ENCODE measurements around the gene LINGO3.
A peak's percentile ranks its signal among the peaks of the same experiment; 100 is the strongest.

DNA sequence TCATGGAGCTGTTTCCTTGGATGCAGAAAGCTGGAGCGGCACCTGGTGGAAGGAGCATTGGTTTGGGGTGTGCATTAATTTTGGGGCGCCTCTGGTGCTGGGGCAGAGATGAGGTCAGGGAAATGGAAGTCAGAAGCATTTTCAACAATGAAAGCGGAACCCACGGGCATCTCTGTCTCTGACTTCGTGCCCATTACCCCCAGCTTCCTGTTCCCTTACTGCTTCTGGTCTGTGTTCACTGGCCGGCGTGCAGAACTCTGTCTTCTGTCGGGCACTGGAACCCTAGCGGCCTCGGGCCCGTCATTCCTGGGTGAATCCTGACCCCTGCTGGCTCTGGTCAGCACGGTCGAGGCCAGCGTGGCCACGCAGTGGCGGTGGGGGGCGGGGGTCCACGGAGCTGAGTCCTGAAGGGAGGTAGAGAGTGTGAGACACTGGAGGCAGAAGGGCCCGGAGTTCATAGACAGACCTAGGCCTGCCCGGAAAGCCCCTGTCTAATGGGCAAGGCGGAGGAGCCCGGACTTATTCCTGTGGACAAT, 7.9 kb upstream of the LINGO3 start:
- TF ChIP-seq, protein P1, sequence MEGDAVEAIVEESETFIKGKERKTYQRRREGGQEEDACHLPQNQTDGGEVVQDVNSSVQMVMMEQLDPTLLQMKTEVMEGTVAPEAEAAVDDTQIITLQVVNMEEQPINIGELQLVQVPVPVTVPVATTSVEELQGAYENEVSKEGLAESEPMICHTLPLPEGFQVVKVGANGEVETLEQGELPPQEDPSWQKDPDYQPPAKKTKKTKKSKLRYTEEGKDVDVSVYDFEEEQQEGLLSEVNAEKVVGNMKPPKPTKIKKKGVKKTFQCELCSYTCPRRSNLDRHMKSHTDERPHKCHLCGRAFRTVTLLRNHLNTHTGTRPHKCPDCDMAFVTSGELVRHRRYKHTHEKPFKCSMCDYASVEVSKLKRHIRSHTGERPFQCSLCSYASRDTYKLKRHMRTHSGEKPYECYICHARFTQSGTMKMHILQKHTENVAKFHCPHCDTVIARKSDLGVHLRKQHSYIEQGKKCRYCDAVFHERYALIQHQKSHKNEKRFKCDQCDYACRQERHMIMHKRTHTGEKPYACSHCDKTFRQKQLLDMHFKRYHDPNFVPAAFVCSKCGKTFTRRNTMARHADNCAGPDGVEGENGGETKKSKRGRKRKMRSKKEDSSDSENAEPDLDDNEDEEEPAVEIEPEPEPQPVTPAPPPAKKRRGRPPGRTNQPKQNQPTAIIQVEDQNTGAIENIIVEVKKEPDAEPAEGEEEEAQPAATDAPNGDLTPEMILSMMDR (optimal IDR thresholded peaks at IDR 0.05 in 1 of 3, IDR thresholded peaks at IDR 0.05 in 1 of 3, conservative IDR thresholded peaks at IDR 0.05 in 1 of 3; ENCODE audit: extremely low read depth in 1 of 3, insufficient read depth in 2 of 3, low read length in 3 of 3): peak in 1 of 3 experiments; percentile 47
- no peak for TF ChIP-seq EZH2 (IDR thresholded peaks at IDR 0.05; ENCODE audit: low read length)

Data from keratinocyte (primary cell).